Caco-2 (cell line): Measurements from ENCODE around the gene CCDC201. TPM values are rescaled to one million over a fixed set of nuclear protein-coding genes. Genes with fewer than 3 reads are reported as not detected.
A peak's percentile ranks its signal among the peaks of the same experiment; 100 is the strongest.

Experiments
- BruUV-seq: library from RNA; stranded (reverse); fragments of 400-500 nt; replicated peaks from 2 replicates; lab custom pipeline; 2021; lab: Mats Ljungman, UMichigan
- CTCF ChIA-PET: fragments of 300-600 bp; sonication (Branson Sonifier 250); formaldehyde crosslinking; loops from one replicate; lab custom pipeline; 2022; ENCODE audit warnings: antibody characterized with exemption; lab: Charles Lee
- POLR2A ChIA-PET: fragments of 300-600 bp; sonication (Branson Sonifier 250); formaldehyde crosslinking; loops from one replicate; lab custom pipeline; 2022; ENCODE audit warnings: antibody characterized with exemption; lab: Charles Lee
- DNase-seq, 2 experiments: peaks; one replicate each; pipeline versions ENCODE4 v3.0.0 to v3.0.0-alpha.2; 2020 to 2022
- H3K27me3 ChIP-seq: replicated peaks from 2 replicates; pipeline ENCODE4 v1.6.0; 2011; ENCODE audit warnings: low read length; ENCODE audit not compliant: control insufficient read depth, insufficient read depth
- H3K36me3 ChIP-seq: 2 replicates; pipeline ENCODE4 v1.5.1; 2011; ENCODE audit warnings: low read length; ENCODE audit not compliant: control insufficient read depth, insufficient read depth
- H3K4me1 ChIP-seq: fragments of 250-450 bp; sonication (Bioruptor Pico); 2 replicates; pipeline ENCODE4 v1.5.1; 2020; ENCODE audit warnings: mild to moderate bottlenecking
- H3K4me3 ChIP-seq: 2 replicates; pipeline ENCODE4 v1.5.1; 2011; ENCODE audit warnings: low read depth, mild to moderate bottlenecking, control low read depth, low read length
- H3K9me3 ChIP-seq: fragments of 250-450 bp; sonication (Bioruptor Pico); 2 replicates; pipeline ENCODE4 v1.5.1; 2020; ENCODE audit warnings: mild to moderate bottlenecking, moderate library complexity
- H3K27ac Mint-ChIP-seq: one replicate; pipeline ENCODE4 v1.8.0; 2022; ENCODE audit warnings: mixed read lengths; ENCODE audit not compliant: unreplicated experiment
- H3K27me3 Mint-ChIP-seq: one replicate; pipeline ENCODE4 v1.8.0; 2022; ENCODE audit warnings: mixed read lengths; ENCODE audit not compliant: insufficient read depth, unreplicated experiment
- H3K36me3 Mint-ChIP-seq: one replicate; pipeline ENCODE4 v1.8.0; 2022; ENCODE audit warnings: mild to moderate bottlenecking, mixed read lengths; ENCODE audit not compliant: insufficient read depth, unreplicated experiment
- H3K4me1 Mint-ChIP-seq: one replicate; pipeline ENCODE4 v1.8.0; 2022; ENCODE audit warnings: low read depth, mixed read lengths; ENCODE audit not compliant: unreplicated experiment
- H3K4me3 Mint-ChIP-seq: one replicate; pipeline ENCODE4 v1.8.0; 2022; ENCODE audit warnings: mild to moderate bottlenecking, moderate library complexity, mixed read lengths; ENCODE audit not compliant: unreplicated experiment
- H3K9me3 Mint-ChIP-seq: one replicate; pipeline ENCODE4 v1.8.0; 2022; ENCODE audit warnings: mixed read lengths; ENCODE audit not compliant: unreplicated experiment
- CTCF ChIP-seq, 2 experiments: fragments of 200-600 bp in 1 of 2; IDR thresholded peaks; 1 replicate in 1 of 2; 2 replicates in 1 of 2; pipeline versions ENCODE4 v1.5.1 to v1.8.0; 2011 to 2022; ENCODE audit warnings: antibody characterized with exemption in 1 of 2, control low read depth in 1 of 2, inconsistent platforms in 1 of 2, low read depth in 1 of 2, low read length in 1 of 2, mild to moderate bottlenecking in 1 of 2, moderate library complexity in 1 of 2; ENCODE audit not compliant: insufficient read depth in 1 of 2, severe bottlenecking in 1 of 2, unreplicated experiment in 1 of 2
- intact Hi-C: fragments of 100-400 bp; cut with micrococcal nuclease; formaldehyde crosslinking; loops from one replicate; pipeline ENCODE4 v1.10.0; 2022; ENCODE audit not compliant: unreplicated experiment
- total RNA-seq: library from RNA; stranded (reverse); gene quantifications from 2 replicates; pipeline ENCODE4 v1.2.3, GENCODE V29; 2022

CCDC201 gene
- total RNA-seq, 1 experiment from 2014 or later = not detected

- intact Hi-C loops = no loop called here
- Histone ChIP-seq H3K9me3 (no peaks in the 10 kb centered on the region), H3K4me1 (no peaks in the 10 kb centered on the region), H3K36me3 (no peaks in the 10 kb centered on the region), H3K4me3 (no peak overlapping the region; the same call in 1 of the 2 replicates), H3K27me3 (no peaks in the 10 kb centered on the region; the same call in 1 of the 2 replicates)
- DNase-seq = no peak
- H3K4me1 Mint-ChIP-seq = no peaks in the 10 kb centered on the region
- peaks cover 29% of the 10 kb centered on the region for H3K27me3 Mint-ChIP-seq
- H3K27ac Mint-ChIP-seq = no peak overlapping the region
- CTCF ChIA-PET = interaction anchor here (0.7 kb wide), 1 partner anchor 226 kb away, joined by 3 read pairs; no protein-coding TSS in a partner anchor
- H3K36me3 Mint-ChIP-seq = no peaks in the 10 kb centered on the region
- no TSS peak for BruUV-seq
- no peaks in the 10 kb centered on the region for H3K9me3 Mint-ChIP-seq
- POLR2A ChIA-PET = no interaction called here
- peak overlapping the region; percentile 55 for H3K4me3 Mint-ChIP-seq
- no peak for TF ChIP-seq CTCF (IDR thresholded peaks at IDR 0.05; ENCODE audit: insufficient read depth in 1 of 2, low read depth in 1 of 2, low read length in 1 of 2, severe bottlenecking in 1 of 2, unreplicated experiment in 1 of 2)
Observed at GRCh38 chr7:45888993-45889366, 16.1 kb upstream of the CCDC201 start.

- intact Hi-C loops = no loop called here
- H3K4me1 ChIP-seq = no peaks in the 10 kb centered on the region
- no peak for TF ChIP-seq CTCF (IDR thresholded peaks at IDR 0.05; ENCODE audit: insufficient read depth in 1 of 2, low read depth in 1 of 2, low read length in 1 of 2, severe bottlenecking in 1 of 2, unreplicated experiment in 1 of 2)
- Mint-ChIP-seq H3K36me3 (no peaks in the 10 kb centered on the region), H3K9me3 (no peaks in the 10 kb centered on the region), H3K27me3 (peaks cover 28% of the 10 kb centered on the region), H3K27ac (no peak within 1 kb of the TSS), H3K4me3 (peak within 1 kb of the TSS; percentile 55), H3K4me1 (no peaks in the 10 kb centered on the region)
- no TSS peak for BruUV-seq
- no peaks in the 10 kb centered on the region for H3K36me3 ChIP-seq
- ChIA-PET CTCF (interaction anchor here (0.7 kb wide), 1 partner anchor 225 kb away, joined by 3 read pairs; no protein-coding TSS in a partner anchor), POLR2A (no interaction called here)
- peak within 1 kb of the TSS; percentile 29 for H3K4me3 ChIP-seq
- H3K9me3 ChIP-seq = no peaks in the 10 kb centered on the region
- H3K27me3 ChIP-seq = no peaks in the 10 kb centered on the region; the same call in 1 of the 2 replicates
- peak in 1 of 2 experiments; percentile 23 for DNase-seq
Observed at GRCh38 chr7:45888185-45888992, 15.5 kb upstream of the CCDC201 start, which contains the start of gene IGFBP1. Gene IGFBP1 (plus strand): TSS chr7:45888488. CDS start chr7:45888653, 165 bp downstream.

- H3K36me3 Mint-ChIP-seq = no peaks in the 10 kb centered on the region
- Histone ChIP-seq H3K4me3 (no peak overlapping the region), H3K36me3 (no peaks in the 10 kb centered on the region), H3K9me3 (no peaks in the 10 kb centered on the region), H3K27me3 (no peaks in the 10 kb centered on the region; the same call in 1 of the 2 replicates), H3K4me1 (no peaks in the 10 kb centered on the region)
- H3K9me3 Mint-ChIP-seq = no peaks in the 10 kb centered on the region
- H3K4me3 Mint-ChIP-seq = no peak overlapping the region
- intact Hi-C loops = no loop called here
- BruUV-seq = no TSS peak
- TF ChIP-seq CTCF (IDR thresholded peaks at IDR 0.05; ENCODE audit: insufficient read depth in 1 of 2, low read depth in 1 of 2, low read length in 1 of 2, severe bottlenecking in 1 of 2, unreplicated experiment in 1 of 2) = no peak
- ChIA-PET POLR2A (no interaction called here), CTCF (no interaction called here)
- no peak for DNase-seq
- no peak overlapping the region for H3K27ac Mint-ChIP-seq
- peaks cover 31% of the 10 kb centered on the region for H3K27me3 Mint-ChIP-seq
- no peaks in the 10 kb centered on the region for H3K4me1 Mint-ChIP-seq
Observed at GRCh38 chr7:45886931-45887667, 14.2 kb upstream of the CCDC201 start.
